Measurements from ENCODE around the gene COL18A1. TPM values are rescaled to one million over a fixed set of nuclear protein-coding genes. Genes with fewer than 3 reads are reported as not detected.

The COL18A1 gene
- total and polyA plus RNA-seq, 9 of the 15 experiments (the other 6 are each of a cell fraction or from before 2014, with no cell fraction given) = 0.14 to 16.4 (median 2.0) TPM

GRCh38 chr21:45481566-45481965 is 76.6 kb downstream of the COL18A1 start:
- Histone ChIP-seq H3K27me3 (ENCODE audit: control insufficient read depth in 2 of 2, insufficient read depth in 2 of 2, low read length in 2 of 2) (no peaks in the 10 kb centered on the region; a peak in 1 of 5 replicates), H3K9me3 (replicated peaks; ENCODE audit: control insufficient read depth, insufficient read depth, low read depth, low read length) (no peaks in the 10 kb centered on the region; the same call in 1 of the 2 replicates), H3K9ac (ENCODE audit: insufficient read depth in 1 of 2, low read depth in 2 of 2, low read length in 2 of 2) (peak overlapping the region in 1 of 2 experiments; percentile 68; a peak in 2 of 4 replicates), H3K79me2 (ENCODE audit: control insufficient read depth, insufficient read depth, low read length) (no peaks in the 10 kb centered on the region), H3K4me2 (ENCODE audit: insufficient read depth, low read length) (no peak overlapping the region), H3K9me1 (ENCODE audit: control insufficient read depth, insufficient read depth, low read length) (no peaks in the 10 kb centered on the region), H3K4me3 (no peak overlapping the region), H4K20me1 (replicated peaks; ENCODE audit: control insufficient read depth, insufficient read depth, low read length) (no peaks in the 10 kb centered on the region; the same call in 1 of the 2 replicates), H3K27ac (ENCODE audit: extremely low read depth, low read depth, low read length) (no peak overlapping the region), H3K36me3 (ENCODE audit: control insufficient read depth, insufficient read depth, low read length) (peaks cover 13% of the 10 kb centered on the region; the same call in 2 of the 3 replicates), H3K4me1 (replicated peaks in 1 of 2; ENCODE audit: control insufficient read depth in 2 of 2, insufficient read depth in 2 of 2, low read length in 2 of 2) (peaks cover 13 to 74% of the 10 kb centered on the region in 2 experiments; a peak in 4 of 5 replicates), H2AFZ (ENCODE audit: low read depth, low read length) (no peak overlapping the region)
- DNase-seq (ENCODE audit: extremely low read depth in 1 of 4, low spot score in 3 of 4) (no peak), ATAC-seq (no peak), FAIRE-seq (no peak)
- 49% methylated on average over 12 of the region's 16 CpGs for WGBS (ENCODE audit: insufficient coverage, low coverage, missing lambda C conversion rate)
- no TSS peak for BruUV-seq (replicated peaks)
- CTCF ChIA-PET (ENCODE audit: low intra/inter-chr PET ratio) = no interaction called here
- intact Hi-C loops (cut with micrococcal nuclease) (no loop called here), in situ Hi-C loops (cut with MboI) (no loop called here)
- TF ChIP-seq ZNF592 (IDR thresholded peaks at IDR 0.05) (no peak), PRMT5 (CRISPR knock-in tag; IDR thresholded peaks at IDR 0.05) (no peak), CBFB (CRISPR knock-in tag; IDR thresholded peaks at IDR 0.05) (no peak), CREB1 (IDR thresholded peaks at IDR 0.05) (no peak), CREB1 (CRISPR knock-in tag; IDR thresholded peaks at IDR 0.05) (no peak), NEUROD1 (IDR thresholded peaks at IDR 0.05; ENCODE audit: borderline replicate concordance, low read depth, low read length, partially characterized antibody) (no peak), SOX6 (IDR thresholded peaks at IDR 0.05) (no peak), E2F4 (CRISPR knock-in tag; IDR thresholded peaks at IDR 0.05; ENCODE audit: low read depth) (no peak), TRIM24 (IDR thresholded peaks at IDR 0.05) (no peak), MAFG (tag; conservative IDR thresholded peaks at IDR 0.05) (no peak), ELF2 (CRISPR knock-in tag; IDR thresholded peaks at IDR 0.05) (no peak)
- POLR2A ChIA-PET = no interaction called here
